Spinal cord (tissue), 10 donors: ENCODE data around the gene MCTP2. TPM values are rescaled to one million over a fixed set of nuclear protein-coding genes. Genes with fewer than 3 reads are reported as not detected.

Experiments
- DNase-seq, 6 donors: peaks; one replicate each; pipeline versions ENCODE4 v3.0.0 to v3.0.0-alpha.2; 2013 to 2015; ENCODE audit warnings: low spot score in 6 of 6, low read depth in 4 of 6
- H3K27ac ChIP-seq: one replicate; pipeline ENCODE4 v1.5.1; 2013; ENCODE audit warnings: low read depth, low read length, control low read depth
- H3K27me3 ChIP-seq: one replicate; pipeline ENCODE4 v1.6.1; 2013; ENCODE audit warnings: low read length; ENCODE audit not compliant: control insufficient read depth, insufficient read depth
- H3K36me3 ChIP-seq: one replicate; pipeline ENCODE4 v1.6.1; 2013; ENCODE audit warnings: low read length; ENCODE audit not compliant: control insufficient read depth, insufficient read depth
- H3K4me1 ChIP-seq: one replicate; pipeline ENCODE4 v1.6.1; 2013; ENCODE audit warnings: low read length; ENCODE audit not compliant: control insufficient read depth, insufficient read depth
- H3K4me3 ChIP-seq: one replicate; pipeline ENCODE4 v1.5.1; 2013; ENCODE audit warnings: low read depth, low read length, control low read depth
- H3K9me3 ChIP-seq: one replicate; pipeline ENCODE4 v1.6.1; 2013; ENCODE audit warnings: low read length; ENCODE audit not compliant: control insufficient read depth, insufficient read depth
- WGBS: methylation state at CpG from one replicate; pipeline ENCODE4 v1.1.5; 2013; ENCODE audit warnings: missing lambda C conversion rate; ENCODE audit not compliant: insufficient coverage; 5-methylcytosine and 5-hydroxymethylcytosine counted together
- polyA plus RNA-seq, 2 donors: library from polyadenylated mRNA; unstranded; fragments of 120-200 nt; gene quantifications; one replicate each; pipeline ENCODE4 v1.2.1, GENCODE V29; 2013; ENCODE audit not compliant: insufficient read length in 2 of 2
- total RNA-seq, 2 donors: library from RNA; depleted of rRNA in 1 of 2; stranded (reverse); fragments of 120-200 nt in 1 of 2; fragments of >200 nt in 1 of 2; gene quantifications; one replicate each; pipeline versions ENCODE4 v1.2.3 to v1.2.4, GENCODE V29; 2013 to 2014
- donor health status: healthy.

Gene MCTP2
- total and polyA plus RNA-seq, 4 donors = 0.76 to 12.4 (median 4.1) TPM

DNA sequence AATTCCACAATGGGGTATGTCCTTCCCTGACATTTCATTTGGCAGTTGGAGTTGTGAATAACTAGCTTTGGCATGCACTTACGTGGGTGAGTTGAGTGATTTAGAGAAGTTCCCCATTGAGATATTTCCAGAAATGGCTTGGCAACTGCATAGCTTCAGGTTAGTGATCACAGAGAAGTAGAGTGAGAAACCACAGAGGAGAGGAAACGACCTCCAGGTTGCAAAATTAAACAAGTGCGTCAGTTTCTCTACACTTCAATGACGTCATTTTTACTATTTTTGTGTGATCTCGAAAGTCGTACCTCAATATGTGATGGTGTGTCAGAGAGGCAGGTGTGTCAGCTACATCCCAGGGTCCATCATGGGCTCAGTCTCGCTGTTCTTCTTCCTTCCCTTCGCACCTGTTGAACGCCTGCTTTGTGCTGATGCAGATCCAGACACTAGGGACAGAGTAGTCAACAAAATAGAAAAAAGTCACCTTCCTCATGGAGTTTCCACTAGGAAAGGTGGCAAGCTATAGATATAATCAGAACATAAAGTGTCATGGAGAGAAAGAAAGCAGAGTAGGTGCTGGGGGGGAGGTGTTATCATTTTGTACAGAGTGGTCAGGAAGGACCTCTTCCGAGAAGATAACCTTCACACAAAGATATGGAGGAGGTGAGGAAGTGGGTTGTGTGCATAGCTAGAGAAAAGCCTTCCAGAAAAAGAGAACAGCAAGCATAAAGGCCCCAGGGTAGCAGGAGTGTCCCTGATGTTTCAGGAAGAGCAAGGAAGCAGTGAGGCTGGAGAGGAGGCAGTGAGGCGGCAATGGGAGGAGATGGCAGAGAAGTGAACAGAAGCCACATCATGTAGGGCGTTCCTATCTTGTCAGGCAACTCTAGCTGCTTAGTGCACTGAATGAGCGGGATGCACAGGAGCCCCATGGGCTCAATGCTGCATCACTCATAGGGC, 75.6 kb downstream of the MCTP2 start:
- Histone ChIP-seq H3K4me3 (no peak overlapping the region), H3K36me3 (no peaks in the 10 kb centered on the region), H3K27ac (no peak overlapping the region), H3K27me3 (no peaks in the 10 kb centered on the region), H3K4me1 (no peaks in the 10 kb centered on the region), H3K9me3 (peaks cover 2% of the 10 kb centered on the region)
- no peak for DNase-seq
- 85% methylated on average over 8 of the region's 13 CpGs for WGBS

- no peak overlapping the region for H3K4me3 ChIP-seq
- DNase-seq = no peak
- WGBS = 78% methylated on average over 5 of the region's 5 CpGs
- no peaks in the 10 kb centered on the region for H3K4me1 ChIP-seq
- no peak overlapping the region for H3K27ac ChIP-seq
- no peaks in the 10 kb centered on the region for H3K36me3 ChIP-seq
- no peaks in the 10 kb centered on the region for H3K27me3 ChIP-seq
- H3K9me3 ChIP-seq = no peaks in the 10 kb centered on the region
These were observed 81.6 kb downstream of the MCTP2 start for GRCh38 chr15:94312946-94313345.

DNA sequence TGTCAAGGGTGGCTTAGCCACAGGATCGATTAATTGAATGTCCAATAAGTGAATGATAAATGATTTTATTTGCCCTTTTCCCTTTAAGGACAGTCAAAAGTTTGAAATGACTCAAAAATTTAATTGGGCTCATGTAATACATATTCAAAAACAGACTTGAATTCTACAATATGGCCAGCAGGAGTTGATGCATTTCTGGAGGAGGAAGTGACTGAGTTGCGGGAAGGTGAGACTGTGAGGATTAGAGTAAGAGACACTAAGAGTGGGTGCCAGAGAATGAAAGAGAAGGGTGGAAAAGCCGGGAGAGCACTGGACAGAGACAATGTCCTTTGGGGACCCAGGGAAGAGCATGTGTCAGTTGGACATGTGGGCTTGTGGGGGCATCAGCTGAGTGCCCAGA, 83.3 kb downstream of the MCTP2 start:
- Histone ChIP-seq H3K4me1 (no peaks in the 10 kb centered on the region), H3K27ac (no peak overlapping the region), H3K9me3 (no peaks in the 10 kb centered on the region), H3K36me3 (no peaks in the 10 kb centered on the region), H3K4me3 (no peak overlapping the region), H3K27me3 (no peaks in the 10 kb centered on the region)
- WGBS = 97% methylated on average over 2 of the region's 3 CpGs
- DNase-seq = no peak

DNA sequence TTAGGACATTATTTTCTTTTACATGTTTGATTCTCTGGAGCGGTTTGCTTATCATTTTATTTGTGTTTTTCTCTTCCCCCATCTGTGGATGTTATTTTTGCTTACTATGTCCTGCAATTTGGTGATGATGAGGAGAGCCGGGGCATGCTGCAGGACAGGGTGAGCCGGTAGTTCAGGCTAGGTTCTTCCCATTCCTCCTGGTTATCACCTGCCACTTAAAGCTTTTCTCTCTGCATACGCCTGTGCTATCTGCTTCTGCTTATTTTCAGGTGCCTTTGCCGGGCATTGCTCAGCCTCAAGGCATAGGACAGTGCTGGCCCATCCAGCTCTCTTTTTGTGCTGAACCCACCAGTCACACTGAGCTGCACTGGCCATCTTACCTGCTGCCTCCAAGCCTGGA, 85.8 kb downstream of the MCTP2 start:
- Histone ChIP-seq H3K27me3 (no peaks in the 10 kb centered on the region), H3K27ac (no peak overlapping the region), H3K4me1 (no peaks in the 10 kb centered on the region), H3K4me3 (no peak overlapping the region), H3K36me3 (no peaks in the 10 kb centered on the region), H3K9me3 (no peaks in the 10 kb centered on the region)
- DNase-seq = no peak
- WGBS = 71% methylated on average over 4 of the region's 5 CpGs

DNA sequence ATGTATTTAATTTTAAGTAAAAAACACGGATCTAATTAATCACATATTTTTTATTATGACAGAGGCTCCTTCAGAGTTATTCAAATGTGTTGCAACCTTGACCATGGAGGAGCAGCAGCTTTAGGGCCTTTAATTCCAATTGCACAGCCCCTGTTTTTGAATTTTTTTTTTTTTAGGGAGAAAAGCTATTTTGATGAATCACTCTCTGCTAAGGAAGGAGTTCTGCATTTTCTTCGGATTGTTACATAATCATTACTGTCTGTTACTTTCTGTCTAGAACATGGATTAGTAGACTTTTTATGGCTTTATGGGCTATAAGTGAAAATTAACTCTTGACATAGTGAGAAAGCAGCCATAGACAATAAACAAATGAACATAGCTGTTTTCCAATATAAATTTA, 90.8 kb downstream of the MCTP2 start:
- no CpG with 5 or more reads among the region's 2 CpGs for WGBS
- no peaks in the 10 kb centered on the region for H3K36me3 ChIP-seq
- no peak overlapping the region for H3K4me3 ChIP-seq
- no peaks in the 10 kb centered on the region for H3K9me3 ChIP-seq
- no peak for DNase-seq
- no peaks in the 10 kb centered on the region for H3K27me3 ChIP-seq
- H3K4me1 ChIP-seq = no peaks in the 10 kb centered on the region
- H3K27ac ChIP-seq = no peak overlapping the region

DNA sequence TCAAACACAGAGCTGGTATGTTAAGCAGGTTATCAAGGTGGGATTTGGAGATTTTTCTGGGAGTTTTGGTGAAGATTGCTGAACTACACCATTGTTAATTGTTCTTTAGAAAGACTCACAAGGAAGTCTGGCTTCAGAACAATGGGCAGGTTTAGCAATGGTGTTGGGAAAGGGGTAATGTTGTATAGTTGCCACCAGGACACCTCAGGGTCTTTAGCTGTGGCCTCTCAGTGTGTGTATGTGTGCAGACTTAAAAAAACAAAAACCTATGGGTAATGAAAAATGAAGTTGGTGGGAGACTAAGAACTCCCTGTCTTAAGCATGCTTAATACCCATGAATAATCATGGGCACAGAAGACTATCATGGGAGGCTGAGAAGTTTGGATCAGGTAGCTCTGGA, 91.7 kb downstream of the MCTP2 start:
- no peaks in the 10 kb centered on the region for H3K27me3 ChIP-seq
- no peaks in the 10 kb centered on the region for H3K36me3 ChIP-seq
- no peak overlapping the region for H3K27ac ChIP-seq
- H3K9me3 ChIP-seq = no peaks in the 10 kb centered on the region
- H3K4me1 ChIP-seq = no peaks in the 10 kb centered on the region
- DNase-seq = no peak
- no peak overlapping the region for H3K4me3 ChIP-seq

- DNase-seq = peak in 4 of 6 donors; percentile 31 to 89 (median 58)
- Histone ChIP-seq H3K36me3 (no peaks in the 10 kb centered on the region), H3K27ac (no peak overlapping the region), H3K27me3 (no peaks in the 10 kb centered on the region), H3K4me1 (no peaks in the 10 kb centered on the region), H3K9me3 (no peaks in the 10 kb centered on the region), H3K4me3 (no peak overlapping the region)
- 23% methylated on average over 10 of the region's 17 CpGs for WGBS
These were observed 92.9 kb downstream of the MCTP2 start for GRCh38 chr15:94324117-94324826.

GRCh38 chr15:94324835-94325767, 93.7 kb downstream of the MCTP2 start:
- Histone ChIP-seq H3K9me3 (no peaks in the 10 kb centered on the region), H3K4me3 (no peak overlapping the region), H3K36me3 (no peaks in the 10 kb centered on the region), H3K27ac (no peak overlapping the region), H3K27me3 (no peaks in the 10 kb centered on the region), H3K4me1 (no peaks in the 10 kb centered on the region)
- no peak for DNase-seq
- 84% methylated on average over 6 of the region's 15 CpGs for WGBS

- WGBS = 33% methylated on average over 1 of the region's 2 CpGs
- Histone ChIP-seq H3K36me3 (no peaks in the 10 kb centered on the region), H3K9me3 (no peaks in the 10 kb centered on the region), H3K27ac (no peak overlapping the region), H3K4me3 (no peak overlapping the region), H3K4me1 (no peaks in the 10 kb centered on the region), H3K27me3 (no peaks in the 10 kb centered on the region)
- peak in 3 of 6 donors; percentile 23 to 85 (median 57) for DNase-seq
These were observed 96.1 kb downstream of the MCTP2 start for GRCh38 chr15:94327356-94327936.
